Fibroblast of skin of left biceps (primary cell): ENCODE results near the gene NDST1.

ENCODE experiments used
- DNase-seq, 2 experiments: peaks; one replicate each; pipeline ENCODE4 v3.0.0-alpha.2; 2013; ENCODE audit warnings: low read depth in 2 of 2

NDST1 gene

DNA sequence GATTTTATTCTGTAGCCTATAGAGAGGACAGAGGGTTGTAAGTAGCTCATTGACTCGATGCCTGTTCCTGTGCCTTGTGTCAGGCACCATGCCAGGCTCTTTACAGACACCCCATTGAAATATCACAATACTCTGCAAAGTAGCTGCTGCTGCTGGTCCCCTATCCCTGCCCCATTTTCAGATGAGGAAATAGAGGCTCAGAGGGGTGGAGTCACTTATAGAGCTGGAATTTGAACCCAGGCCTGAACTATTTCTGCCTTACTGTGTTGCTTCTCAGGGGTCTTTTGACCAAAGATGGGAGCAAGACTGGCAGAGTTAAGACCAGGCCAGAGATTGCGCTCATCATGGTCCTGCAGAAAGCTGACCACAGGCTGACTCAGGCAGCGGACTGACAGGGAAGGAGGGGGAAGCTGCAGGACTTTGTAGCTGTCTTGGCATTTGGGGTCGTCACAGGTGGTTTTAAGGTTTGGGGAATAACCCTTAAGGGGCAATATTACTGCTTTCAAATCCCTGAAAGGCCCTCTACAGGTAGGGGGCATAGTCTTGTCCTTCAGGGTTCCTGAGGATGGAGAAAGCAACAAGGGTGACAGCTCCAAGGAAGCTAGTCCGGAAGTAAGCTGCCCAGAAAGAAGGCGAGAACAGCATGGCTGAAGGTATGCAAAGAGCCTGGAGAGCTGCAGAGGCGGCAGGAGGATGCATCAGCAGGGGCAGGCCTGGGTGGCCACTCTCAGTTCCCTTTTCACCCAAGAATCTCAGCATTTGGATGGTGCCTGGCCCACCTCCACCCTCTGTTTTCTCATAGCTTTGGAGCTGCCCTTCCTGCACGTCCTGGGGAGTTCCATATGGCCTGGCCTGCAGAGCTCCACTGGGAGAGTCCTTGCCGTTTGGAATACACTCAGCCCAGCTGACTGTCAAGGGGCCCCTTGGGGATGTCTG, 18.3 kb upstream of the NDST1 start:
- no peak for DNase-seq

DNA sequence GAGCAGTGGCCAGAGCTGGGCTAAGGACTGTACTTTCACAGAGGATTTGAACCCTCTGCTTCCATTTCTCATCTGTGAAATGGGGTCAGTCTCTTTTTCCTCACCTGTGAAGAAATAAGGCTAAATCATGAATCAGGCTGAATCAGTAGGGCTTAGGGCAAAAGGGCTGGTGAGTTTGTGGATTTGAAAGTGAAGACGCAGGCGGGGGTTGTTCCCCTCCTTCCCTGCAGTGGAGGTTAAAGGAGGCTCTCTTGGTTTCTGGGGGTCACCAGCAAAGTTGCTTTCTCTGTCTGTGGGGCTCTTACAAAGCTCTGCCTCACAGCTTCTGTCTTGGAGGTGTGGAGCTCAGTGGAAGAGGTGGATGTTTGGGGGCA, 17.6 kb upstream of the NDST1 start:
- no peak for DNase-seq

DNA sequence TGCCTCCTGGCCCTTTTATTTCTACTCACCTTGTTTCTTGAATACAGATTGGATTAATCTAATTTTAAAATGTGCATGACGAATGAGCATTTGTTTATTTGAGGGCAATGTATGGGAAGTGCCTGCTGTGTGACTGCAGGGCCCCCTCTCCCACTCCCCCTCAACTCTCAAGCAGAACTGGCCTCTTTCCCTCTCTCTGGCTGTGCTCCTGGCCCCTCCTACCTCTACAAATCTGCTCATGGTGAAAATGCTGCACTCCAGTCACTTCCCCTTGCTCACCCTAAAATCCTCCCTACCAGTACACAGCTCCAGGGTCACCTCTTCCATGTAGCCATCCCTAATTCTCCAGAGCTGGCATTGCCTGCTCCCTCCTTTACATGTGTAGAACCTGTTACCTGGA, 17.2 kb upstream of the NDST1 start:
- DNase-seq = no peak

DNA sequence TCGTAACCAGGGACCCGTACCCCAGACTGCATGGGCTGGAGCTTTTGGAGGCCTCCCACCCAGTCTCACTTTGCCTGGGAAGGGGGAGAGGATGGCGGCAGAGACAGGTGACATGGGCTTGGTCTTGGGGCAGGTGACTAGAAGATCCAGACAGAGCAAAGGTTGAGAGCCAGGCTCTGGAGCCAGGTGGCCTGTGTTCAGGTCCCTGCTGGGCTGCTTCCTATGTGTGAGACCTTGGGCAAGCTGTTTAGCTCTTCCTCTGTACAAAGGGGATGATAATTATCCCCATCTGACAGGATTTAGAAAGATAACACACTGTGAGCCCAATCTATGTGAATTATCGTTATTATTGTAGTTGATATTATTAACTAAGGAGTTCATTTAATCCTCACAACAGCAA, 16.1 kb upstream of the NDST1 start:
- DNase-seq = no peak

DNA sequence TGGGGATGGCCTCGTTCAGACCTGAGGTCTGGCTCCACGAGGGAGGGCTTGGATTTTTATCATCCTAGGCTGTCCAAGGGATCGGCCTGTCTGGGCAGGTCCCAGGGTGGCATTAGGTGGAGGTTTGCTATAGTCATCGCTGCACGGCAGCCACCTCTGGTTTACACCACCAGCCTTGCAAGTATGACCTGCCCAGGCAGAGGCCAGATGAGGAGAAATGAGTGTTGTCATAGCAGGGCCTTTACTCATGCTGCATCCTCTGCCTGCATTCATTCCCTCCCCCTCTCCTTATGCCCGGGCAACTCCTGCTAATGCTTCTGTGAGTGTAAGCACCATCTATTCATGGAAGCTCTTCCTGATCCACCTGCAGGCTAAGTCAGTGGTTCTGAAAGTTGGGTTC, 15.3 kb upstream of the NDST1 start:
- DNase-seq = no peak

DNA sequence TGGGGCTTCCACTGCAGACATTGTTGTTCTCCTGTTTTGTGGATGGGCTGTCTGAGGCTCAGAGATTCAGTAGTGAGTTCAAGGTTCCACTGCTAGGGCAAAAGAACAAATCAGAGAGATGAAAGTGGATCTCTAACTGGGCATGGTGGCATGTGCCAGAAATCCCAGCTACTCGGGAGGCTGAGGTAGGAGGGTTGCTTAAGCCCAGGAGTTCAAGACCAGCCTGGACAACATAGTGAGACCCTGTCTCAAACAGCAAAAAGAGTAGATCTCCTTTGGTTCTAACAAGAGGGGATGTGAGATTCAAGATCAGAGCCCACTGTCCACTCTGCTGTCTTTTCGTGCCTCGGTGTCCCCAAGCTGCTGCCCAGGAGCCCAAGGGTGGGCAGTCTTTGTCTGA, 11.8 kb upstream of the NDST1 start:
- DNase-seq = no peak

DNA sequence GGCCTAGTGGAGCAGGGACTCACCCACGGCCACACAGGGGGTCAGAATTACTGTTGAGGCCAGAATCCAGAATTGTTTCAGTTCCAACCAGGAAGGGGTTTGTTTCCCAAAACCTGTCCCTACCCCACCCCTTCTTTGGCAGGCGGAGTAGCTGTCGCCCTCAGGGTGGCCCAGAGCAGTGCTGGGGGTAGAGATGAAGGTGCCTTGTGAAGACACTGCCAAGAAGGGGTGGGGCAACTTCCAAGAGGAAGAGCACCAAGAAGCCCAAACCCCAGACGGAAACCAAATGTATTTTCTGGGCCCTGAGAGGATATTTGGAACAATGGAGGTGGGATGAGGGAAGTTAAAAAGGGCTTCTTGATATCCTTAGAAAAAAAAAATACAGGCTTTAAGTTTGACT, 11.4 kb upstream of the NDST1 start:
- no peak for DNase-seq

DNA sequence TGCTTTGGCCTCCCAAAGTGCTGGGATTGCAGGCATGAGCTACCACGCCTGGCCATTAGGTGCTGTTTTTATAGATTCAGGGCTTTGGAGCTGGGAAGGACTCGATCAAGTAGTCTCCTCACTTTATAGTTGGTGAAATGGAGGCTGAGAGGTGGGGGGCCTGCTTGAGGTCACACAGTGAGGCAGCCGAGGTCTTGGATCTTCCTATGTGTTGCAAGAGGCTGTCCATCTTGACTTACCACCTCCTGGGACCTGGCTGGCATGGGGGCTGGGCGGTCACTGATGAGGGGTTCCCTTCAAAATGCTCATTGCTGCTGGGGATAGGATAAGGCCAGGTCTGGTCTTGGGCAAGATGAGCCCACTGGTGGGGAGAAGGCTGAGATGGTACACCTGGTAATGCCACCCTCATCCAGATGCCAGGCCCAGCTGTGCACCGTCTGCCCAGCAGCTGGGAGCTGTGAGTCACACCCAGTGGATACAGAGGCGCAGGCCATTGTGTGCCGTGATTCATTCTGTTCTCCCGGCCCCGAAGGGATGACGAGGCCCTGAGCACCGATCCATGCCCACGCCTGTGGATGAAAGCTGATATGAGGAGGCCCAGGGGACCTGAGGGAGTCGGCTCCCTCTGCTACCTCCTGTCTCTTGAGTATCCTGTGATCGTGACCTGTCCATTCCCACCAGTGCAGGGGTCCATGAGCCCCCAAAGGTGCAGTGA, 10.5 kb upstream of the NDST1 start:
- DNase-seq = peak in 1 of 2 experiments; percentile 62

DNA sequence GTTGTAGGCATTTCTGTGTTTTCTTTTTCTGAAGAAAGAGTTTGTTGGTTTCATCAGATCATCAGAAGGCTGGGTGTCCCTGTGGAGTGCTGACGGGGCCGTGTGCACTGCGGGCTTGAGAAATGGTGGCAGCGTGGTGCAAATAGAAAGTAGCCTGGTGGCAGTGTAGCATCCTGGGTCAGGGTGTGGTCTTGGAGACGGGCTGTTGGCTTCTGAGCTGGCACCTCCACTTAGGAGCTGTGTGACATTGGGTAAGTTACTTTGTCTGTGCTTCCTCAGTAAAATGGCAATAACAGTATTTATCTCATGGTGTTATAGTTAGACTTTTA, 10.0 kb upstream of the NDST1 start:
- DNase-seq = no peak

DNA sequence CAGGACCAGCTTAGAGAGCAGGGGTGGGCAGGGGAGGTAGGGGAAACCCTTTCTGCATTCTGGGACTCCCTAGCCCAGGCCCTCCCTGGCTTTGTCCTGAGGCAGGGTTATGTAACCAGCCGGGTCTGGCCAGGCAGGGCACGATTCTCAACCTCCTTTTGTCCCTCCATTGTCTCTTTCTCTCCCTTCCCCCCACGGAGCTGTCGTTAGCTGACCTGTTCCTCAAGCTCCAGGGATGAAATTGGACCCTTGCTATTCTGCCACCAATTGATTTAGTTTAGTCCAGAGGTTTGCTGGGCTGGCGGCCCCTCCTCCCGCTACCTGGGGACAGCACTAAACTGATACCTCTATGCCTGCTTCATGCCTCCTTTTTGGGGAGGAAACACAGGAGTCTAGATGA, 9.4 kb upstream of the NDST1 start:
- no peak for DNase-seq

DNA sequence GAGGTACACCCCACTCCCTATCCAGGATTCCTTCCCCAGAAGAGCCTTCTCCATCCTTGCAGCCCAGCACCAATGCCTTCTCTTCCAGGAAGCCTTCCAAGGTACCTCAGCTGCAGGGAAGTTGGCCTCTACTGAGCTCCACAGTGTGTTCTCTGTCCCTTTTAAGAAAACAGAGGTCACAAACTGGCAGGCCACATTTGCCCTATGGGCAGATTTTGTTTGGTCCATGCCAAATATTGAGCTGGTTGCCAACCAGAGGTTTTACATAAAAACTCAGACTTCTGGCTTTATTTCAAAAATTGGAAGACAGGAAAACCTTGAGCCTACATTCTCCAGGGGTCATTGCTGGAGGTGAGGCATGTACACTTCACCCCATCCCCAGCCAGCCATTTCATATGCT, 9.0 kb upstream of the NDST1 start:
- DNase-seq = no peak

DNA sequence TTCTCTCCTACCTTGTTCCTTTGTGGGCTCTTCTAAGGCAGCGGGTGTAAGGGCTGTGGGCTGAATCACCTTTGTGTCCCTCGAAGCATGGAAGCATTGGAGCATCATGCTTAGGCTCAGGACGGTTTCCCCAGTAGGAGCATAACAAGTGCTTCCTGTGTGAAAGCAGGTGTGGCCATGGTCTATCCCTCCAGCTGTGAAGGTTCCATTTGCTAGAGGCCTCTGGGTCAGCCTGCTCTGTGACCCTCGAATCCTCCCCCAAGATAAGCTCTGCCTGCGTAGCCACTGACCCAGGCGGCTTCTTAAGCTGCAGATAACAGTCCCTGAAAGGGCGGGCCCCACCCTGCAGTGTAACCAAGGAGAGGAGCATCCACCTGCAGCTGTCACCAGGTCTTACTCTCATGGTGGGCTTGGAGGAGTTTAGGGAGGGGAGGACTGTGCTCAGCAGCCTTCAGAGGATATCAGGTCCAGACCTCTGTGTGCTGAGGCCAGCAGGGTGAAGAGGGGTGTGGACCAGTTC, 8.4 kb upstream of the NDST1 start:
- no peak for DNase-seq

DNA sequence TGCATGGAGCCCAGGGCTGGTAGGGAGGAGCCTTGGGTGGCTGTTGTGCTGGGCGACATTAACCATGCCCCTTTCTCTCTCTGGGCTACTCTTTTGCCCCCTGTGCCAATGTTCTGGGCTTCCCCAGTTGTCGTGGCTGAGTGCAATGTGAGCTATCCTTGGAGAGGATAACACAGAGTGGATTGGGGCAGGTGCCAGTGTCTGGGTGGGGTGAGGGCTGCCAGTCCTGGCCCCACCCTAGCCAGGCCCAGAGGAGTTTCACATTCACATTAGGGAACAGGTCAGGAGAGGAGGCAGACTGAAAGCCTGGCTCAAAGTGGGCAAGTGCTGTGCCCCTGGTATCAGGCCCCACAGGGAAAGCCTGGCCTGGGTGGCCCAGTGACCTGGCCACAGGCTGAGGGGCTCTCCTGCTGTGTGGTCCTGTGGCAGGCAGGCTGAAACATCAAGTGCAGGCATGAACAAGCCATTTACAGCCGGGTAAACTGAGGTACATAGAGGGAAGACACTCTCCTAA, 7.5 kb upstream of the NDST1 start:
- DNase-seq = no peak

DNA sequence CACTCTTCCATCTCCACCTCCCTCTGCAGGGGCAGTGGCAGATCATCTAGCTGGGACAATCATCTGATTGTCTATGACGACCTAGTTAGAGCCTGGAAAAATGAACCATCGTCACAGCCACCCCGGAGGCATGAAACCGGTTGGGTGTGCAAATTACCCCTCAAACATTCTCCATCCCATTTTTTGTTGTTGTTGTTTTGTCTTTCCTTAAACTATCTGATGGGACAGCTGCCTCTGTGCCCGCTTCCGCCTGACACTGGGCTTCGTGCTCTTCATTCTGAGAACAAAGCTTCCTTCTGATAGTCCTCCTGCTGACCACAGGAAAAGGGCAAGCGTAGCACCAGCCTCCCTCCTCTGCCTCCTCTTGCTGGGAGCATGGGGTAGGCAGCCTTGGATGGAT, 7.0 kb upstream of the NDST1 start:
- DNase-seq = no peak

DNA sequence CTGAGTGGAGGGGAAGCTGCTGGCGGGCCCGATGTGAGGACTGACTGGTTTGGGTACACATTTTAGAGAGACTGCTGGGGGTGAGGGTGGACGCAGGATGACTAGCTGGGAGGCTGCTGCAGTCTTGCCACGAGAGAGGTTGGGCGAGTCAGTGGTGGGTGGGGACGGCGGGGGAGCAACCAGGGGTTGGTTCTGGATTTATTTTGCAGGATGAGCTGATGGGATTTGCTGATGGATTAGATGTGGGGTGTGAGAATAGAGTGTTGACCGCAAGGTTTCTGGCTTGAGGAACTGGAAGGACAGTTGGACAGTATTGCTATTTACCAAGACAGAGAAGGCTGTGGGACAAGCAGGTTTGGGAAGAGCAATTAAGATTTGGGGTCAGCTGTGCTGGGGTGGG, 5.8 kb upstream of the NDST1 start:
- no peak for DNase-seq

DNA sequence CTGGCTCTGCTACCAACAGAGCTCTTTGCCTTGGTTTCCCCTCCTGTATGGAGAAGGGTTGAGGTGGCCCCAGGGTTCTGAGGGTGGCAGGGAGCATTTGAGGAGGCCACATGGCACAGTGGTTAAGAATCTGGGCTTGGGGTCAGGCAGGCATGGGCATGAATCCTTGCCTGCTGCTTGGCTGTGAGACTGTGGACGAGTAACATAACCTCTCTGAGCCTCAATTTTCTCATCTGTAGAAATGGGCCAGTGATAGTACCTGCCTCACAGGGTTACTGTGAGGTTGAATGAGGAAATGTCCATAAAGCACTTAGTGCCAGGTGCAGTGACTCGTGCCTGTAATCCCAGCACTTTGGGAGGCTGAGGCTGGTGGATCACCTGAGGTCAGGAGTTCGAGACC, 5.1 kb upstream of the NDST1 start:
- DNase-seq = no peak

DNA sequence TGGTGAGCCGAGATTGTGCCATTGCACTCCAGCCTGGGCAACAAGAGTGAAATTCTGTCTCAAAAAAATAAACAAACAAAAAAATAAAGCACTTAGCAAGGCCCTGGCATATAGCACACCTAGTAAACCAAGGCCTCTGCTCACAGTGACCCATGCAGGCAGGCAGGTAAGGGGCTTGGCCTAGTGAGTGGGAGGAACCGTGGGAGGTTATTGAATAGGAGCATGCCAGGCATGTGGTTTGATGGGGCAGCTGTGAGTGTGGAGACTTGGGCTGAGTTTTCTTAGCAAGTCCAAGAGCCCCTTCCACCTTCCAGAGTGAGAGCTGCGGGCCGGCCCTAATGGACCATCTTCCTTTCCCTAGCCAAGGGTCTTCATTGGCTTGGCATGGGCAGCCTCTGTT, 4.5 kb upstream of the NDST1 start:
- no peak for DNase-seq

DNA sequence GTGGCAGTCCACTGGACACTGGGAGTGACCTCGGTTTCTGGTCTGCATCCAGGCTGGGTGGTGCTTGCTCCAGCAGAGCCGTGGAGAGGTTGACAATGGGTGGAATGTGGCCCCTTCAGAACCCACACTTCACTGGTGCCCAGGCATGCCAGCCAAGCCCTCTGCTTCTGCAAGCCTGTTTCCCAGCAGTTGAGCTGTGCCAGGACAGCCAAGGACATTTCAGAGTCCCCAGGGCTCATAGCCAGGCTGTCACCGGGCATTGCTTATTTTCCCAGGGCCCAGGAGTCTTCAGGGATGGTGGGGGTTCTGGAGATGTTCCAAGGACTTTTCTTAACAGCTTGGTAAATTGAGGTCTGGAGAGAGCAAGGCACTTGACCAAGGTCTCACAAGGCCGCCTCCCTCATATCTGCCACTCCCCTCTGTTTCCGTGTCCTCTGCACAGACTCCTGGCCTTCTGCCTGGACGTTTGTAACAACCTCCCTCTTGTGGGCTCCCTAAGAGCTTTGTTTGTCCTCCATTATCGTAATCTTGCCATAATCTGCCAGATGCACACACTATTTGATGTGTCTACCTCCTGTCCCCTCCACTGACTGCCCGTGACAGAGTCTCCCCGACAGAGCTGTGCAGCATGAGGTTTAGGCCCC, 3.8 kb upstream of the NDST1 start:
- DNase-seq = no peak

DNA sequence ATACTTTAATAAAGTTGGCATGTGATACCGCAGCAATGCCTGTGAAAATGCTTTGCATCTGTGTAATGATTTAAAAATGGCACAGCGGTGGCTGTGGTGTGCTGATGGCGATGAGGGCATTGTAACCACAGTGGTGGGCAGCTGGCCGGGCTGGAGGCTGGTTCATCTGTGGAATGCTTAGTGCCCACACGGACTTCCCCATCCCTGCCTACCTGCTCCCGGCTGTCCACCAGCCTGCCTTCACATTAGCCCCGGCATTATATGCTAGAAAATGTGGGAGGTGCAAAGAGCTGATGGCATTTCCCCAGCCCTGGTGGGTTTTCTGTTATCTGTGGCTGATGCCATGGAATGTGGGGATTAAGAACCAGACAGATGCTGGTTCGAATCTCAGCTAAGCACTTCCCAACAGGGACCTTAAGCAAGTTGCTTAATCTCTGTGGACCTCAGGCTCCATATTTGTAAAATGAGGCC, 2.9 kb upstream of the NDST1 start:
- DNase-seq = no peak

DNA sequence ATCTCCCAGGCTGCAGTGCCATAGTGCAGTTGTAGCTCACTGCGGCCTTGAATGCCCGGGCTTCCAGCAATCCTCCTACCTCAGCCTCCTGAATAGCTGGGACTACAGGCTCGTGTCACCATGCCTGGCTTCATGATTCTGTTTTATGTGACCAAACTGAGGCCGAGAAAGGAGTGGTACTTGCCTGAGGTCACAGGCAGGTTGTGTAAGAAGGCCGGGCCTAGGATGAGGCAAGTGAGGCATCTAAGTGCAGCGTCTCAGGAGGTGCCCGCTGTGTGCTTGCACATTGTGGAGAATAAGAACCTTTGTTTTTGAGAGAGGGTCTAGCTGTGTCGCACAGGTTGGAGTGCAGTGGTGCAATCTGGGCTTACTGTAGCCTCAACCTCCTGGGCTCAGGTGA, 2.1 kb upstream of the NDST1 start:
- DNase-seq = no peak

DNA sequence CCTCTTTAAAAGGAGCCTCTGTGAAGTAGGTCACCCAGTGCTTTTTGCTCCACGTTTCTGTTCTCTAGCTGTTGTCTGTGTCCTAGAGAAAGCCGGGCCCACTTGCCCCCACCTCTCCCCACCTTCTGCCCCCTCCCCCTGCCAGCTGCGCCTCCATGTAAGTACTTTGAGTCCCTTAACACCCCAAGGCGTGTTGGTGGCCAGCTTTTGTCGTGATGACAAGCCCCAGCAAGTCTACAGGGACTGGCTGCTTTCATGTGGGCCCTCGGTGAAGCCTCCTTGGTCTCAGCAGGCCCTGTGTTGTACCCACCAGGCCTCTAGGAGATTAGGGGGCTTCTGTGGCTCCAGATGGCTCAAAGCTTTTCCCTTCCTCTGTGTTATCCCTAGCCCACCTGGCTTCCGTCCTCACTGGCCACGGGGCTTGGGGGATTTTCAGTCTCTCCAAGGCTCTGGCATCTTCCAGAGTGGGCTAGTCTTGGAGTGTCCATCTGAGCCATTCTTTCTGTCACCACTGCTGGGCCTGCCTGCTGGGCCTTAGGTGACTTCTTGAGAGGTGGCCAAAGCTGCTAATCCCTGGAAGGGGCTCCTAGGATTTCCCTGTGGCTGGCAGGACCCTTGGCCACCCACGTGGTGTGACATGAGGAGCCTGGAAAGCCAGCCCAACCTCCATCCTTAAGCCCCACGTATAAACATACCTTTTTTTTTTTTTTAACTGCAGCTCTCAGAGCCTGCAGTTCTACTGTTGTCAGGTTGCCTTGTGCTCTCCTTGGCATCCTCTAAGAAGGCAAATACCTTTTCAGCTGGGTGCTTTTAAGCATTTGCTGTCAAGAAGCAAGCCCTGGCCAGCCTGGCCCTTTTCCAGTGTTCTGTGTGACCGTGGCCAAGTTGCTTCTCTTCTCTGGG, 1.1 kb upstream of the NDST1 start:
- DNase-seq = no peak
